Neuronal stem cell (in vitro differentiated cells): ENCODE measurements around the gene PLAAT3.
A peak's percentile ranks its signal among the peaks of the same experiment; 100 is the strongest.
"Not testable (repeated sequence)": the region's sequence is repeated elsewhere in the genome, so short reads cannot be mapped to it uniquely, and the experiment has no call there.

ENCODE experiments used
- DNase-seq: peaks from one replicate; pipeline ENCODE4 v3.0.0-alpha.2; 2013; ENCODE audit warnings: low spot score
- H2AFZ ChIP-seq: one replicate; pipeline ENCODE4 v1.6.1; 2013; ENCODE audit warnings: mild to moderate bottlenecking, low read length, inconsistent platforms
- H2AK5ac ChIP-seq: 2 replicates; pipeline ENCODE4 v1.6.1; 2013; ENCODE audit warnings: low read depth, mild to moderate bottlenecking, inconsistent platforms, low read length, moderate library complexity, mixed read lengths
- H2BK120ac ChIP-seq: 2 replicates; pipeline ENCODE4 v1.6.1; 2013; ENCODE audit warnings: low read depth, mild to moderate bottlenecking, inconsistent platforms, low read length, moderate library complexity, mixed read lengths
- H2BK12ac ChIP-seq: one replicate; pipeline ENCODE4 v1.6.1; 2013; ENCODE audit warnings: low read length, inconsistent platforms
- H2BK15ac ChIP-seq: 2 replicates; pipeline ENCODE4 v1.6.1; 2013; ENCODE audit warnings: mild to moderate bottlenecking, low read length, inconsistent platforms, mixed read lengths
- H2BK5ac ChIP-seq: one replicate; pipeline ENCODE4 v1.6.1; 2013; ENCODE audit warnings: inconsistent platforms, mild to moderate bottlenecking, low read length, moderate library complexity
- H3K14ac ChIP-seq: one replicate; pipeline ENCODE4 v1.6.1; 2013; ENCODE audit warnings: low read length, inconsistent platforms
- H3K18ac ChIP-seq: 2 replicates; pipeline ENCODE4 v1.6.1; 2013; ENCODE audit warnings: low read length, inconsistent platforms
- H3K23ac ChIP-seq: 2 replicates; pipeline ENCODE4 v1.6.1; 2013; ENCODE audit warnings: low read depth, mild to moderate bottlenecking, mixed read lengths, low read length, inconsistent platforms; ENCODE audit not compliant: poor library complexity
- H3K27ac ChIP-seq: replicated peaks from 3 replicates; pipeline ENCODE4 v1.5.1; 2013; ENCODE audit warnings: low read length, inconsistent platforms
- H3K27me3 ChIP-seq, 3 experiments: 2 replicates each; pipeline ENCODE4 v1.6.1; 2013; ENCODE audit warnings: low read length in 3 of 3, mild to moderate bottlenecking in 2 of 3, inconsistent platforms in 1 of 3, low read depth in 1 of 3, mixed read lengths in 1 of 3, moderate library complexity in 1 of 3; ENCODE audit not compliant: control insufficient read depth in 3 of 3, insufficient read depth in 3 of 3
- H3K36me3 ChIP-seq, 2 donors: replicated peaks in 1 of 2; 2 replicates each; pipeline ENCODE4 v1.6.1; 2013; ENCODE audit warnings: low read length in 2 of 2; ENCODE audit not compliant: control insufficient read depth in 2 of 2, insufficient read depth in 2 of 2
- H3K4ac ChIP-seq: 2 replicates; pipeline ENCODE4 v1.6.1; 2013; ENCODE audit warnings: inconsistent platforms, mild to moderate bottlenecking, low read length, moderate library complexity
- H3K4me1 ChIP-seq, 2 donors: 1 replicate in 1 of 2; 2 replicates in 1 of 2; pipeline ENCODE4 v1.6.1; 2013; ENCODE audit warnings: low read length in 2 of 2, low read depth in 1 of 2; ENCODE audit not compliant: control insufficient read depth in 2 of 2, insufficient read depth in 1 of 2
- H3K4me2 ChIP-seq: one replicate; pipeline ENCODE4 v1.6.1; 2013; ENCODE audit warnings: mild to moderate bottlenecking, low read length, inconsistent platforms; ENCODE audit not compliant: insufficient read depth, poor library complexity, severe bottlenecking
- H3K4me3 ChIP-seq, 2 donors: 2 replicates each; pipeline ENCODE4 v1.5.1; 2013; ENCODE audit warnings: low read length in 2 of 2, mild to moderate bottlenecking in 2 of 2, inconsistent platforms in 1 of 2, moderate library complexity in 1 of 2
- H3K79me1 ChIP-seq: one replicate; pipeline ENCODE4 v1.6.1; 2013; ENCODE audit warnings: low read depth, mild to moderate bottlenecking, inconsistent platforms, low read length, moderate library complexity
- H3K9ac ChIP-seq: one replicate; pipeline ENCODE4 v1.6.1; 2013; ENCODE audit warnings: mild to moderate bottlenecking, low read depth, low read length, inconsistent platforms; ENCODE audit not compliant: poor library complexity
- H3K9me3 ChIP-seq, 2 donors: replicated peaks in 1 of 2; 2 replicates each; pipeline versions ENCODE3 to v1.6.1; 2013; ENCODE audit warnings: low read length in 2 of 2, mild to moderate bottlenecking in 2 of 2, inconsistent platforms in 1 of 2, low read depth in 1 of 2, mixed read lengths in 1 of 2, moderate library complexity in 1 of 2; ENCODE audit not compliant: control insufficient read depth in 2 of 2, insufficient read depth in 1 of 2
- H4K8ac ChIP-seq: one replicate; pipeline ENCODE4 v1.6.1; 2013; ENCODE audit warnings: low read depth, mild to moderate bottlenecking, inconsistent platforms, low read length, moderate library complexity
- H4K91ac ChIP-seq: one replicate; pipeline ENCODE4 v1.6.1; 2013; ENCODE audit warnings: low read length, low read depth, mild to moderate bottlenecking, inconsistent platforms; ENCODE audit not compliant: poor library complexity
- WGBS, 2 donors: extraction: QIAGEN DNeasy Blood & Tissue Kit; methylation state at CpG; one replicate each; pipeline ENCODE4 v1.1.7; 2013; ENCODE audit warnings: missing lambda C conversion rate in 2 of 2, mixed read lengths in 1 of 2; ENCODE audit not compliant: insufficient read length in 2 of 2, insufficient replicate concordance in 1 of 2; ENCODE audit errors: extremely low coverage in 2 of 2; 5-methylcytosine and 5-hydroxymethylcytosine counted together

Gene PLAAT3

GRCh38 chr11:63583357-63583677 lies 30.9 kb downstream of the PLAAT3 start:
- Histone ChIP-seq H3K27me3 (no peaks in the 10 kb centered on the region), H2BK5ac (no peak overlapping the region), H3K4ac (no peak overlapping the region), H2AK5ac (no peak overlapping the region), H4K8ac (no peak overlapping the region), H3K18ac (no peak overlapping the region), H3K4me3 (no peak overlapping the region), H4K91ac (no peak overlapping the region), H2BK120ac (no peak overlapping the region), H3K9me3 (no peaks in the 10 kb centered on the region), H3K36me3 (no peaks in the 10 kb centered on the region), H3K14ac (no peak overlapping the region), H3K23ac (no peak overlapping the region), H2BK12ac (no peak overlapping the region), H3K4me2 (no peak overlapping the region), H2BK15ac (no peak overlapping the region), H3K27ac (no peak overlapping the region), H3K4me1 (no peaks in the 10 kb centered on the region), H3K79me1 (no peaks in the 10 kb centered on the region), H3K9ac (no peak overlapping the region), H2AFZ (no peak overlapping the region)
- no peak for DNase-seq

- not testable (repeated sequence) for H3K23ac ChIP-seq
- no CpG with 5 or more reads among the region's 7 CpGs for WGBS, 2 donors
These were observed 33.0 kb downstream of the PLAAT3 start for GRCh38 chr11:63581224-63581623.

GRCh38 chr11:63578882-63579281 lies 35.4 kb downstream of the PLAAT3 start:
- not testable (repeated sequence) for H3K18ac ChIP-seq, H3K4me3 ChIP-seq, H2AFZ ChIP-seq, H3K9me3 ChIP-seq, H3K23ac ChIP-seq, H3K36me3 ChIP-seq, H3K79me1 ChIP-seq, H2BK120ac ChIP-seq, H3K27me3 ChIP-seq, H3K27ac ChIP-seq, H4K91ac ChIP-seq, H3K4ac ChIP-seq, H2BK12ac ChIP-seq, H3K9ac ChIP-seq, H4K8ac ChIP-seq, H3K14ac ChIP-seq, H2BK15ac ChIP-seq, H3K4me2 ChIP-seq, H2AK5ac ChIP-seq, DNase-seq, H2BK5ac ChIP-seq
- peaks cover 6 to 12% of the 10 kb centered on the region in 2 donors for H3K4me1 ChIP-seq
- no CpG with 5 or more reads among the region's 3 CpGs for WGBS, 2 donors

More at GRCh38 chr11:63581224-63581623, 33.0 kb downstream of the PLAAT3 start:
- H2AFZ ChIP-seq, H2BK12ac ChIP-seq, H2BK120ac ChIP-seq, H3K27me3 ChIP-seq, DNase-seq, H3K14ac ChIP-seq, H3K4me2 ChIP-seq, H3K4me3 ChIP-seq, H2AK5ac ChIP-seq, H4K8ac ChIP-seq, H4K91ac ChIP-seq, H3K79me1 ChIP-seq, H3K27ac ChIP-seq, H3K4ac ChIP-seq, H2BK15ac ChIP-seq, H3K9me3 ChIP-seq, H3K9ac ChIP-seq, H3K18ac ChIP-seq, H2BK5ac ChIP-seq, H3K36me3 ChIP-seq, H3K4me1 ChIP-seq: not testable (repeated sequence)

- Histone ChIP-seq H3K9me3 (peaks cover 0 to 2% of the 10 kb centered on the region in 2 donors), H4K8ac (no peak overlapping the region), H3K4me1 (peaks cover 6 to 13% of the 10 kb centered on the region in 2 donors), H3K79me1 (no peaks in the 10 kb centered on the region), H3K9ac (no peak overlapping the region), H2BK12ac (no peak overlapping the region), H3K4me3 (no peak overlapping the region), H2BK15ac (no peak overlapping the region), H2AK5ac (peak overlapping the region; percentile 3), H3K27me3 (no peaks in the 10 kb centered on the region), H2AFZ (peak overlapping the region; percentile 75), H2BK120ac (no peak overlapping the region), H3K27ac (no peak overlapping the region), H3K4me2 (no peak overlapping the region), H3K14ac (no peak overlapping the region), H3K18ac (peak overlapping the region; percentile 20), H3K4ac (no peak overlapping the region), H3K23ac (peak overlapping the region; percentile 73), H3K36me3 (no peaks in the 10 kb centered on the region), H2BK5ac (no peak overlapping the region), H4K91ac (no peak overlapping the region)
- no CpG with 5 or more reads among the region's 10 CpGs for WGBS, 2 donors
- DNase-seq: no peak
These were observed 39.2 kb downstream of the PLAAT3 start for GRCh38 chr11:63574856-63575602.
